ENCODE data around the gene HOXC5. TPM values are rescaled to one million over a fixed set of nuclear protein-coding genes. Genes with fewer than 3 reads are reported as not detected.

The HOXC5 gene
- total and polyA plus RNA-seq, 3 donors from 2014 or later, result 1.3 to 5.5 (median 1.9) TPM

DNA sequence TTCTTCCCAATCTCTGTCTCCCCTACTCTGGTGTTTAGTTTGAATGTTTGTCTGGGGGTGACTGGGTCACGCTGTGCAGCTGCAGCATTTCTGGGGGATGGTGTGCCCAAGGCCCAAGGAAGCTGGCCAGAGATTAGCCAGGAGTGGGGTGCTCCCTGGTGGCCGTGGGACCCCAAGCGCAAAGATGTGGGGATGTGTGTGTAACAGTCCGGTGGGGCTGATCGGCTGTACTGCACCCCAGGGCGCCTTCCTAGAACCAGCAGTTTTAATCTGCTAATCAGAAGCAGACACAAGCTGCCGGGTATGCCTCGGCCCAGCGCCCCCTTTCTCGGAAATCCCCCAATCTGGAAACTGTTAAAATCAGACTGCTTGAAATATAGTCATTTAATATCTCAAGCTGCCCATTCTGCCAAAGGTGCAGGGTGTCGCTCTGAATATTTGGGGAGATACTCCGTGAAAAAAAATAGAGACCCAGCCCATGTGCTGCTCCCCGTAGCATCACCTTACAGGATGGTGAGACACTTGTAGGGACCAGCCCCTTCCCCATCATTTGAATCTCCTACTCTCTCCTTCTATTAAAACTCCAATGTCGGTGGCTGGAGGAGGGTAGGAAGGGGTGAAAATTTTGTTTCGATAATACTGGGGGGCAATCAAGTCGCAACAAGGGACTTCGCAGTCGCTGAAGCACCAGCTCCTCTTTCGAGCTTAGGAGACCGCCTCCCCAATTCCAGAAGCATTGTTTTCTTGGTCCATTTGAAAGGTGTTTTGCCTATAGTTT, 28.6 kb upstream of the HOXC5 start:
- Histone ChIP-seq H3K36me3 (ENCODE audit: low read depth, missing control alignments) (no peaks in the 10 kb centered on the region), H3K9me3 (no peaks in the 10 kb centered on the region), H3K4me3 (no peak overlapping the region), H3K27ac (no peak overlapping the region), H3K4me1 (peaks cover 26% of the 10 kb centered on the region), H3K27me3 (no peaks in the 10 kb centered on the region)
- 46 to 65% methylated on average over 18 to 20 of the region's 20 CpGs for WGBS, 2 donors
- intact Hi-C loops (cut with DNase I; ENCODE audit: low total_unique reads), result loop anchor here (5.0 kb wide), 1 partner anchor 203 kb away; no protein-coding TSS in a partner anchor
- DNase-seq, result no peak
- no peak for TF ChIP-seq POLR2A (IDR thresholded peaks at IDR 0.05)
- TF ChIP-seq, protein P1, sequence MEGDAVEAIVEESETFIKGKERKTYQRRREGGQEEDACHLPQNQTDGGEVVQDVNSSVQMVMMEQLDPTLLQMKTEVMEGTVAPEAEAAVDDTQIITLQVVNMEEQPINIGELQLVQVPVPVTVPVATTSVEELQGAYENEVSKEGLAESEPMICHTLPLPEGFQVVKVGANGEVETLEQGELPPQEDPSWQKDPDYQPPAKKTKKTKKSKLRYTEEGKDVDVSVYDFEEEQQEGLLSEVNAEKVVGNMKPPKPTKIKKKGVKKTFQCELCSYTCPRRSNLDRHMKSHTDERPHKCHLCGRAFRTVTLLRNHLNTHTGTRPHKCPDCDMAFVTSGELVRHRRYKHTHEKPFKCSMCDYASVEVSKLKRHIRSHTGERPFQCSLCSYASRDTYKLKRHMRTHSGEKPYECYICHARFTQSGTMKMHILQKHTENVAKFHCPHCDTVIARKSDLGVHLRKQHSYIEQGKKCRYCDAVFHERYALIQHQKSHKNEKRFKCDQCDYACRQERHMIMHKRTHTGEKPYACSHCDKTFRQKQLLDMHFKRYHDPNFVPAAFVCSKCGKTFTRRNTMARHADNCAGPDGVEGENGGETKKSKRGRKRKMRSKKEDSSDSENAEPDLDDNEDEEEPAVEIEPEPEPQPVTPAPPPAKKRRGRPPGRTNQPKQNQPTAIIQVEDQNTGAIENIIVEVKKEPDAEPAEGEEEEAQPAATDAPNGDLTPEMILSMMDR (IDR thresholded peaks at IDR 0.05), result no peak

- whole genome bisulfite sequencing, 2 donors, result 39 to 43% methylated on average over 25 to 31 of the region's 31 CpGs
- no peak for DNase-seq
- Histone ChIP-seq H3K27ac (no peak overlapping the region), H3K4me3 (peak overlapping the region in 1 of 2 donors; percentile 6), H3K9me3 (no peaks in the 10 kb centered on the region), H3K27me3 (no peaks in the 10 kb centered on the region), H3K4me1 (peaks cover 33% of the 10 kb centered on the region), H3K36me3 (ENCODE audit: low read depth, missing control alignments) (no peaks in the 10 kb centered on the region)
- TF ChIP-seq, protein P1 (IDR thresholded peaks at IDR 0.05), result no peak
- no peak for TF ChIP-seq POLR2A (IDR thresholded peaks at IDR 0.05)
- intact Hi-C loops (cut with DNase I; ENCODE audit: low total_unique reads), result loop anchor here (5.0 kb wide), 1 partner anchor 202 kb away; no protein-coding TSS in a partner anchor
These were observed 27.9 kb upstream of the HOXC5 start for GRCh38 chr12:54004841-54005530.

GRCh38 chr12:54005531-54005852, 27.4 kb upstream of the HOXC5 start:
- no peak for TF ChIP-seq POLR2A (IDR thresholded peaks at IDR 0.05)
- TF ChIP-seq, protein P1 (IDR thresholded peaks at IDR 0.05), result no peak
- Histone ChIP-seq H3K4me1 (peaks cover 33% of the 10 kb centered on the region), H3K9me3 (no peaks in the 10 kb centered on the region), H3K36me3 (ENCODE audit: low read depth, missing control alignments) (no peaks in the 10 kb centered on the region), H3K4me3 (peak overlapping the region; percentile 6 to 13), H3K27ac (no peak overlapping the region), H3K27me3 (no peaks in the 10 kb centered on the region)
- intact Hi-C loops (cut with DNase I; ENCODE audit: low total_unique reads), result no loop called here
- WGBS, 2 donors, result 9 to 14% methylated on average over 26 of the region's 26 CpGs
- DNase-seq, result no peak

DNA sequence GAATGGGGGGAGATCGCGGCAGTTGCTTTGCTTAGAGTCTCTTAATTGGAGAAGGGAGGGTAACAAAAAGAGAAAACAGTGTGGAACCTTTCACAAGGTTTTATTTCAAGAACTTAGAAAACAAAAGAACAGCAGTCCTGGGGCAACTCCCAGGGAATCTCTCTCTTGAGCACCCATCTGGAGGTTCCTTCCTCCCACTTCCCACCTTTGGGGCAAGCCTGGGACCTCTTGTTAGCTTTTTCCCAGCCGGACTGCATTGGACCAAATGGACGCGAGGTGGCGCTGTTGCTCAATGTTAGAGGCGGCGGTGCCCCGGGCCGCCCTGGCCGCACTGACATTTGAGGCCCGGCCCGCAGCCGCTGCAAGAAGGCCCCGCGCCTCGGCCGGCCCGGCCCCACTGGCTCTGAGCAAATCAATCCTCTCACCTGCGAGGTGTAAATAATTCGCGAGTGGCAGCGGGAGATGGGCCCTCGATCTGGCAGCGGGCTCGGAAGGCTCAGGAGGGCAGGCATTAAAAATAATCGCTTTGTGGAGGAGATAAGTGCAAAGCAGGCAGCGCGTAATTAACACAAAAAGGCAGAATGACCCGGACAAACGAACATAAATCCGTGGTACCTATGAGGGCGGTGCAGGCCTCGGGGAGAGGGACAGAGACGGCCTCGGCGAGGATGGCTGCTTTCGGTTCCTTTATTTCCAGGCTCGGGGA, 26.8 kb upstream of the HOXC5 start:
- DNase-seq, result peak; percentile 95
- Histone ChIP-seq H3K4me1 (peaks cover 29% of the 10 kb centered on the region), H3K4me3 (peak overlapping the region; percentile 6 to 13), H3K36me3 (ENCODE audit: low read depth, missing control alignments) (no peaks in the 10 kb centered on the region), H3K27ac (peak overlapping the region; percentile 5 to 65), H3K9me3 (no peaks in the 10 kb centered on the region), H3K27me3 (no peaks in the 10 kb centered on the region)
- no peak for TF ChIP-seq POLR2A (IDR thresholded peaks at IDR 0.05)
- TF ChIP-seq, protein P1 (IDR thresholded peaks at IDR 0.05), result peak; percentile 94 to 98 (median 97)
- 8 to 11% methylated on average over 22 to 39 of the region's 39 CpGs for WGBS, 2 donors
- intact Hi-C loops (cut with DNase I; ENCODE audit: low total_unique reads), result no loop called here

Data from testis (tissue), 3 donors.